ENCODE data around the gene DPP10.
A peak's percentile ranks its signal among the peaks of the same experiment; 100 is the strongest.

Gene DPP10

DNA sequence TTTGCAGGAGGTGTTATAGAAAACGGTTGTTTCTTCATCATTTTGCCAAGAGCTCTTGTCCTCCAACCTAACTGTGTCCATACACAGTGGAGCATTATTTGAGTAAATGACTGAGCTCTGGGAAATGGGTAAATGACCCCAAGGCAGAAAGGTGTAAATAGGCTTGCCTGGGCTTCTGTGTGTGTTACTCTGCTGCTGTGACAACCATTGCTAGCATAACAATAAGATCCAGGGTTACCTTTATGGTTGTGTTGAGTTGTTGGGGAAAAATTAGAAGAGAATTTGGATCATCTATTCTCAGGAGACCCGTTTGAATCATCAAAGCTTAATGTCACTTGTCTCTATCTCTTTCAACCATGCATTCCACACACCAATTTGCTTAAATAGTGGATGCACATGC lies 672.7 kb downstream of the DPP10 start:
- Histone ChIP-seq H3K27ac (ENCODE audit: low read depth, low read length) (no peak overlapping the region), H3K9me3 (ENCODE audit: control insufficient read depth in 5 of 5, low read length in 5 of 5) (no peaks in the 10 kb centered on the region), H3K4me3 (ENCODE audit: low read depth in 1 of 5, low read length in 5 of 5) (no peak overlapping the region), H3K9ac (ENCODE audit: low read length in 5 of 5) (no peak overlapping the region), H3K27me3 (ENCODE audit: control insufficient read depth in 5 of 5, insufficient read depth in 4 of 5, low read length in 5 of 5) (no peaks in the 10 kb centered on the region), H3K4me1 (ENCODE audit: control insufficient read depth in 5 of 5, insufficient read depth in 5 of 5, low read length in 5 of 5) (no peaks in the 10 kb centered on the region), H3K36me3 (ENCODE audit: control insufficient read depth in 5 of 5, insufficient read depth in 5 of 5, low read length in 5 of 5) (no peaks in the 10 kb centered on the region)

- Histone ChIP-seq H3K27me3 (ENCODE audit: control insufficient read depth in 5 of 5, insufficient read depth in 4 of 5, low read length in 5 of 5) (no peaks in the 10 kb centered on the region), H3K4me1 (ENCODE audit: control insufficient read depth in 5 of 5, insufficient read depth in 5 of 5, low read length in 5 of 5) (peaks cover 0 to 2% (median 0%) of the 10 kb centered on the region in 5 donors), H3K36me3 (ENCODE audit: control insufficient read depth in 5 of 5, insufficient read depth in 5 of 5, low read length in 5 of 5) (no peaks in the 10 kb centered on the region), H3K4me3 (ENCODE audit: low read depth in 1 of 5, low read length in 5 of 5) (no peak overlapping the region), H3K27ac (ENCODE audit: low read depth, low read length) (no peak overlapping the region), H3K9ac (ENCODE audit: low read length in 5 of 5) (no peak overlapping the region), H3K9me3 (ENCODE audit: control insufficient read depth in 5 of 5, low read length in 5 of 5) (no peaks in the 10 kb centered on the region)
These were observed 675.9 kb downstream of the DPP10 start for GRCh38 chr2:115118306-115118705.

DNA sequence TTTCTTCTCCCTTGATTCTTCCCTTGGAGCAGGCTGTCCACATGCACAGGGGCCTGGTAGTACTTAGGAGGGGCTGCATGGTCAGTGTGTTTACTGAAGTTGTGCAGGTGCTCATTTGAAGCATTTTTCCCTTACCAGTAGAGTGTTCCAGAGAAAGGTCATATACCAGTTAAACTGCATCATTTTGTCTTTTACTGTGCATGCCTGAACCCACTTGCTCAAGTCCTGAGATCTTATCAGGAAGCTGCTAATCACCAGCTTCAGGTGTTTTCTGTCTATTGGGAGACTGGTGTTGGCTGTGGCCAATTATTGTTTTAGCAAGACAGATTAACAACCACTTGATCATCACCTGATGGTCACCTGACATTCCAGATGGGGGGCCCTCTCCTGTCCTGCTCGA lies 676.6 kb downstream of the DPP10 start:
- Histone ChIP-seq H3K4me1 (ENCODE audit: control insufficient read depth in 5 of 5, insufficient read depth in 5 of 5, low read length in 5 of 5) (peaks cover 0 to 2% (median 0%) of the 10 kb centered on the region in 5 donors), H3K27ac (ENCODE audit: low read depth, low read length) (no peak overlapping the region), H3K27me3 (ENCODE audit: control insufficient read depth in 5 of 5, insufficient read depth in 4 of 5, low read length in 5 of 5) (no peaks in the 10 kb centered on the region), H3K4me3 (ENCODE audit: low read depth in 1 of 5, low read length in 5 of 5) (no peak overlapping the region), H3K36me3 (ENCODE audit: control insufficient read depth in 5 of 5, insufficient read depth in 5 of 5, low read length in 5 of 5) (no peaks in the 10 kb centered on the region), H3K9ac (ENCODE audit: low read length in 5 of 5) (no peak overlapping the region), H3K9me3 (ENCODE audit: control insufficient read depth in 5 of 5, low read length in 5 of 5) (no peaks in the 10 kb centered on the region)

DNA sequence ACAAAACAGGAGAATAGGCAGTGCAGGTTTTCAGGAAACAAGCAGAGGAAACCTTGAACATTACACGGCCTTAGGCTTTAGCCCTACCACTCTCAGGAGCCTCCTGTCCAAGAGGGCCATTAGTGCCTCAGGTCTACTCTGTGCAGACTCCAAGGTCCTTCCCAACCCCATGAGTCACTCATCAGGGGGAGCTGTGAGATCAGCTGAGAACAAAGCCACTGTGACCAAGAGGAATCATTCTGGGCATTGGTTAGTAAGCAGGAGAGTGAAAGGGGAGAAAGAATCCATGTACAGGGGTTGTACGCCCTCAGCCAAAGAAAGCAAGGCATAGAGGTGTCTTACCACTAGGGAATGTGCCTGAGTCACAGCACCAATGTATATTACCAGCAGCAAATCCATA lies 680.3 kb downstream of the DPP10 start:
- Histone ChIP-seq H3K4me1 (ENCODE audit: control insufficient read depth in 5 of 5, insufficient read depth in 5 of 5, low read length in 5 of 5) (peaks cover 0 to 2% (median 0%) of the 10 kb centered on the region in 5 donors), H3K27ac (ENCODE audit: low read depth, low read length) (no peak overlapping the region), H3K4me3 (ENCODE audit: low read depth in 1 of 5, low read length in 5 of 5) (no peak overlapping the region), H3K9me3 (ENCODE audit: control insufficient read depth in 5 of 5, low read length in 5 of 5) (no peaks in the 10 kb centered on the region), H3K36me3 (ENCODE audit: control insufficient read depth in 5 of 5, insufficient read depth in 5 of 5, low read length in 5 of 5) (no peaks in the 10 kb centered on the region), H3K9ac (ENCODE audit: low read length in 5 of 5) (no peak overlapping the region), H3K27me3 (ENCODE audit: control insufficient read depth in 5 of 5, insufficient read depth in 4 of 5, low read length in 5 of 5) (no peaks in the 10 kb centered on the region)

GRCh38 chr2:115124817-115125216 lies 682.4 kb downstream of the DPP10 start:
- Histone ChIP-seq H3K9me3 (ENCODE audit: control insufficient read depth in 5 of 5, low read length in 5 of 5) (no peaks in the 10 kb centered on the region), H3K4me3 (ENCODE audit: low read depth in 1 of 5, low read length in 5 of 5) (no peak overlapping the region)

DNA sequence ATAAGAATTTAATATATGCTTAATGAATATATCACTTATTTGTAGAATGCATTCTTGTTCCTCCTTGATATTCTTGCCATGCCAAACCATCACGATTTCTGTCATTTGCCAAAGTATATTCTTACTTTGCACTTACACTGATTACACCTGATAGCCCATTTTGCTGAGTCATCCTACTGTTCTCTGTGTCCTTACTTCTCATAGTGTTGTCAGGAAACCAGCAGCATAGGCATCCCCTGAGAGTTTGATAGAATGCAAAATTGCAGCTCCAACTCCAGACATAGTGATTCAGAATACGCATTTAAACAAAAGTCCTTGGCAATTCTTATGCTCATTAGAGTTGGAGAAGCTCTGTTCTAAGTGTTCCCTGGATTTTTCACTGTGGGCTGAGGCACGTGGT lies 687.1 kb downstream of the DPP10 start:
- no peak overlapping the region for H3K9ac ChIP-seq (ENCODE audit: low read length in 5 of 5)
- no peak overlapping the region for H3K4me3 ChIP-seq (ENCODE audit: low read depth in 1 of 5, low read length in 5 of 5)
- H3K4me1 ChIP-seq (ENCODE audit: control insufficient read depth in 5 of 5, insufficient read depth in 5 of 5, low read length in 5 of 5): no peaks in the 10 kb centered on the region
- no peaks in the 10 kb centered on the region for H3K27me3 ChIP-seq (ENCODE audit: control insufficient read depth in 5 of 5, insufficient read depth in 4 of 5, low read length in 5 of 5)
- no peaks in the 10 kb centered on the region for H3K9me3 ChIP-seq (ENCODE audit: control insufficient read depth in 5 of 5, low read length in 5 of 5)
- no peak overlapping the region for H3K27ac ChIP-seq (ENCODE audit: low read depth, low read length)
- H3K36me3 ChIP-seq (ENCODE audit: control insufficient read depth in 5 of 5, insufficient read depth in 5 of 5, low read length in 5 of 5): no peaks in the 10 kb centered on the region

More at GRCh38 chr2:115124817-115125216, 682.4 kb downstream of the DPP10 start:
- Histone ChIP-seq H3K4me1 (ENCODE audit: control insufficient read depth in 5 of 5, insufficient read depth in 5 of 5, low read length in 5 of 5) (peaks cover 0 to 2% (median 0%) of the 10 kb centered on the region in 5 donors), H3K36me3 (ENCODE audit: control insufficient read depth in 5 of 5, insufficient read depth in 5 of 5, low read length in 5 of 5) (no peaks in the 10 kb centered on the region), H3K27ac (ENCODE audit: low read depth, low read length) (no peak overlapping the region), H3K9ac (ENCODE audit: low read length in 5 of 5) (no peak overlapping the region), H3K27me3 (ENCODE audit: control insufficient read depth in 5 of 5, insufficient read depth in 4 of 5, low read length in 5 of 5) (no peaks in the 10 kb centered on the region)

DNA sequence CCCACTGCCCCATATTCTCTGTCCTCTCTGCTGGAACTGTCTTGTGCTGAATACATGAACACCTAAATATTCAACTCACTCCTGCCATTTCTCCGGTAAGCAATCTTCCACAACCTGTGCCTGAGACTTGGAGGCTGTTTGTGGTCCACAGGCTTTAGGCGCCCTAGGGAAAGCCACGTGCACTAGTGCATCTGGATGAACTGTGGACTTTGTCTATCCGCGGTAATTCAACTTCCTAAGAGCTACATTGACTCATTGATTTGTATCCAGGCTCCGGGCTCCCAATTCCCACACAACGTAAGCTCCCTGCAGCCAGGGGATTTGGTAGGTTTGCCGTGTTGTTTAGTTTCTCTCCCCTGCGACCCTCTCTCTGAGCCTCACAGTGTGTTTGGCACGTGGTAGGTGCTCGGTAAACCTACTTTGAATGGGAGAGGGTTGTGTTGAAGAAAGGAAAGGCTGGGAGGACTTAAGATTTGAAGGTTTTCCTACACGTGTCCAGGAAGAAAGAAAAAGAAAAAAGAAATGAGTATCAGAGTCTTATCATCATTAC lies 718.2 kb downstream of the DPP10 start:
- Histone ChIP-seq H3K4me3 (ENCODE audit: low read depth in 1 of 5, low read length in 5 of 5) (peak overlapping the region in 1 of 5 donors; percentile 27), H3K27me3 (ENCODE audit: control insufficient read depth in 5 of 5, insufficient read depth in 4 of 5, low read length in 5 of 5) (peaks cover 17 to 27% (median 21%) of the 10 kb centered on the region in 5 donors), H3K27ac (ENCODE audit: low read depth, low read length) (no peak overlapping the region), H3K9ac (ENCODE audit: low read length in 5 of 5) (no peak overlapping the region), H3K4me1 (ENCODE audit: control insufficient read depth in 5 of 5, insufficient read depth in 5 of 5, low read length in 5 of 5) (peaks cover 0 to 8% (median 0%) of the 10 kb centered on the region in 5 donors), H3K9me3 (ENCODE audit: control insufficient read depth in 5 of 5, low read length in 5 of 5) (no peaks in the 10 kb centered on the region), H3K36me3 (ENCODE audit: control insufficient read depth in 5 of 5, insufficient read depth in 5 of 5, low read length in 5 of 5) (no peaks in the 10 kb centered on the region)

DNA sequence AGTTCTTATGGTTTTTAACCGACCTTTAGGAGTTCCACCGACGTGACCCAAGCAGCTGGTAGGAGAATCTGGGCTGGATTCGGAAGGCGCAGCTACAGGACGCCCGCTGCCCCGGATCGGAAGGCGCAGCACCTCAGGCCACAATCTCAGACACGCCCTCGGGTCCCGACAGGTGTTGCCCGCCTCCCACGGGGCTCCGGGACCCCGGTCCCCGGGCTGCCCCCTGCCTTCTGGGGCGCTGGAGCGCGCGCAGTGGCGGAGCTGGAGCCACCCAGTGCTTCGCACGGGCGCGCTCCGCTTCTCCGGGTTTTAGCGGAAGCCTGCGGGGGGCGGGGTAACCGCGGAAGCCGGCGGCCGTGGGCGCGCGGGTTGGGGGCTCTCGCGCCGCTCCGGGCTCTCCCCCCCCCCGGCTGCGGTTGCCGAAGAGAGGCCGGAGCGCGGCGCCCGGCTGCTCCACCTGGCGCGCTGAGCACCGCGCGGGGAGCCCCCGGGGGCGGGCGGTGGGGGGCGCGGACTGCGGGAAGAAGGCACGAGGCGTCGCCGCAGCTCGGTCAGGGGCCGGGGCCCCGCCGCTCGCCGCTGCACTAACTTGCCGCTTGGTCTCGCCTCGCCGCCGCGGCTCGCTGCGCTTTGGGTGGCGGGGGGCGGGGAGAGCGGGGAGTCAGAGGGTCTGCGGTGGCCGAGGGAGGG lies 718.8 kb downstream of the DPP10 start:
- Histone ChIP-seq H3K27ac (ENCODE audit: low read depth, low read length) (no peak overlapping the region), H3K36me3 (ENCODE audit: control insufficient read depth in 5 of 5, insufficient read depth in 5 of 5, low read length in 5 of 5) (no peaks in the 10 kb centered on the region), H3K4me1 (ENCODE audit: control insufficient read depth in 5 of 5, insufficient read depth in 5 of 5, low read length in 5 of 5) (peaks cover 0 to 8% (median 0%) of the 10 kb centered on the region in 5 donors), H3K9ac (ENCODE audit: low read length in 5 of 5) (no peak overlapping the region), H3K4me3 (ENCODE audit: low read depth in 1 of 5, low read length in 5 of 5) (peak overlapping the region in 3 of 5 donors; percentile 14 to 39 (median 27)), H3K9me3 (ENCODE audit: control insufficient read depth in 5 of 5, low read length in 5 of 5) (no peaks in the 10 kb centered on the region), H3K27me3 (ENCODE audit: control insufficient read depth in 5 of 5, insufficient read depth in 4 of 5, low read length in 5 of 5) (peaks cover 17 to 27% (median 21%) of the 10 kb centered on the region in 5 donors)

- no peak overlapping the region for H3K9ac ChIP-seq (ENCODE audit: low read length in 5 of 5)
- peak overlapping the region in 1 of 5 donors; percentile 40 for H3K4me3 ChIP-seq (ENCODE audit: low read depth in 1 of 5, low read length in 5 of 5)
- H3K36me3 ChIP-seq (ENCODE audit: control insufficient read depth in 5 of 5, insufficient read depth in 5 of 5, low read length in 5 of 5): no peaks in the 10 kb centered on the region
- H3K27me3 ChIP-seq (ENCODE audit: control insufficient read depth in 5 of 5, insufficient read depth in 4 of 5, low read length in 5 of 5): peaks cover 17 to 27% (median 21%) of the 10 kb centered on the region in 5 donors
- no peaks in the 10 kb centered on the region for H3K9me3 ChIP-seq (ENCODE audit: control insufficient read depth in 5 of 5, low read length in 5 of 5)
- no peak overlapping the region for H3K27ac ChIP-seq (ENCODE audit: low read depth, low read length)
- H3K4me1 ChIP-seq (ENCODE audit: control insufficient read depth in 5 of 5, insufficient read depth in 5 of 5, low read length in 5 of 5): peaks cover 0 to 8% (median 0%) of the 10 kb centered on the region in 5 donors
These were observed 719.5 kb downstream of the DPP10 start for GRCh38 chr2:115161771-115162493.
